ENCODE data around the gene CDKN2AIPNL.

DNA sequence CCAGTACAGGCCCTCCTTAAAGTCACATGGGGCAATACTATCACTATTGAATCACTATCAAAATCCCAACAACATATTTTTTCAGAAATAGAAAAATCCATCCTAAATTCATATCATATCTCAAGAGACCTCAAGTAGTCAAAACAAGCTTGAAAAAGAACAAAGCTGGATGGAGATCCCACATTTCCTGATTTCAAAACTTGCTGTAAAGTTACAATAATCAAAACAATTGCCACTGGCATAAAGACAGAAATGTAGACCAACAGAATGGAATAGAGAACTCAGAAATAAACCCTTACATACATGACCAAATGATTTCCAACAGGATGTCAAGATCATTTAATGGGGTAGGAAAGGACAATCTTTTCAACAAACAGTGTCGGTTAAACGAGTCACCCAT is 41.3 kb upstream of the CDKN2AIPNL start:
- TF ChIP-seq, protein P1, sequence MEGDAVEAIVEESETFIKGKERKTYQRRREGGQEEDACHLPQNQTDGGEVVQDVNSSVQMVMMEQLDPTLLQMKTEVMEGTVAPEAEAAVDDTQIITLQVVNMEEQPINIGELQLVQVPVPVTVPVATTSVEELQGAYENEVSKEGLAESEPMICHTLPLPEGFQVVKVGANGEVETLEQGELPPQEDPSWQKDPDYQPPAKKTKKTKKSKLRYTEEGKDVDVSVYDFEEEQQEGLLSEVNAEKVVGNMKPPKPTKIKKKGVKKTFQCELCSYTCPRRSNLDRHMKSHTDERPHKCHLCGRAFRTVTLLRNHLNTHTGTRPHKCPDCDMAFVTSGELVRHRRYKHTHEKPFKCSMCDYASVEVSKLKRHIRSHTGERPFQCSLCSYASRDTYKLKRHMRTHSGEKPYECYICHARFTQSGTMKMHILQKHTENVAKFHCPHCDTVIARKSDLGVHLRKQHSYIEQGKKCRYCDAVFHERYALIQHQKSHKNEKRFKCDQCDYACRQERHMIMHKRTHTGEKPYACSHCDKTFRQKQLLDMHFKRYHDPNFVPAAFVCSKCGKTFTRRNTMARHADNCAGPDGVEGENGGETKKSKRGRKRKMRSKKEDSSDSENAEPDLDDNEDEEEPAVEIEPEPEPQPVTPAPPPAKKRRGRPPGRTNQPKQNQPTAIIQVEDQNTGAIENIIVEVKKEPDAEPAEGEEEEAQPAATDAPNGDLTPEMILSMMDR (IDR thresholded peaks at IDR 0.05), result no peak
- TF ChIP-seq POLR2AphosphoS5 (IDR thresholded peaks at IDR 0.05), result no peak
- no peak for TF ChIP-seq EP300 (IDR thresholded peaks at IDR 0.05)
